ENCODE measurements around the gene SUCLG2.

SUCLG2 gene

DNA sequence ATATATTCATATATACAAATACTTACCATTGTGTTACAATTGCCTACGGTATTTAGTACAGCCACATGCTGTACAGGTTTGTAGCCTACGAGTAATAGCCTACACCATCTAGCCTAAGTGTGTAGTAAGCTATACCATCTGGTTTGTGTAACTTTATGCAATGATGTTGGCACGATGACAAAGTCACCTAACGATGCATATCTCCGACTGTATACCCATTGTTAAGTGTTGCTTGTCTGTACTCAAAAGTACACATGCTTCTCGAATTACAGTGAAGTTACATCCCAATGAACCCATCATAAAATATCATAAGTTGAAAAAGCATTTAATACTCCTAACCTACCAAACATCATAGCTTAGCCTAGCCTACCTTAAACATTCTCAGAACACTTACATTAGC is 329.2 kb downstream of the SUCLG2 start:
- TF ChIP-seq TAF1 (IDR thresholded peaks at IDR 0.05; ENCODE audit: borderline replicate concordance, low read depth, low read length) = no peak
- no peak for TF ChIP-seq POLR2AphosphoS5 (IDR thresholded peaks at IDR 0.05; ENCODE audit: low read depth, low read length)
- no peak for TF ChIP-seq POLR2A (IDR thresholded peaks at IDR 0.05; ENCODE audit: low read depth, low read length)
- FAIRE-seq (peak; percentile 57), DNase-seq (ENCODE audit: insufficient read length) (no peak)

Measured in GM12892 (cell line).